GM12878 (cell line): ENCODE results near the gene CD55.

Source experiments
- CTCF ChIP-seq, 3 experiments: IDR thresholded peaks in 2 of 3; conservative IDR thresholded peaks in 1 of 3; 2 replicates each; pipeline ENCODE4 v1.5.1; 2011; ENCODE audit warnings: low read depth in 3 of 3, low read length in 3 of 3, mild to moderate bottlenecking in 3 of 3, control low read depth in 2 of 3, moderate library complexity in 2 of 3, inconsistent platforms in 1 of 3, mixed read lengths in 1 of 3; ENCODE audit not compliant: control insufficient read depth in 2 of 3, insufficient read depth in 1 of 3; ENCODE audit errors: extremely low read depth in 1 of 3
- REST ChIP-seq: IDR thresholded peaks from 2 replicates; pipeline ENCODE4 v1.6.1; 2012; ENCODE audit warnings: mild to moderate bottlenecking, low read depth, low read length

GRCh38 chr1:207289756-207290155, 31.7 kb upstream of the CD55 start:
- TF ChIP-seq REST (no peak), CTCF (IDR thresholded peaks at IDR 0.05 in 2 of 3, conservative IDR thresholded peaks at IDR 0.05 in 1 of 3; ENCODE audit: control insufficient read depth in 2 of 3, extremely low read depth in 1 of 3, insufficient read depth in 1 of 3, low read depth in 3 of 3, low read length in 3 of 3) (no peak)
